Measurements from ENCODE around the gene SNW1. TPM values are rescaled to one million over a fixed set of nuclear protein-coding genes. Genes with fewer than 3 reads are reported as not detected.
A peak's percentile ranks its signal among the peaks of the same experiment; 100 is the strongest.

SNW1 gene
- total RNA-seq, 3 donors from 2014 or later (not counting 1 experiment from before 2014, with no cell fraction given): 89.7 to 106 (median 103) TPM

DNA sequence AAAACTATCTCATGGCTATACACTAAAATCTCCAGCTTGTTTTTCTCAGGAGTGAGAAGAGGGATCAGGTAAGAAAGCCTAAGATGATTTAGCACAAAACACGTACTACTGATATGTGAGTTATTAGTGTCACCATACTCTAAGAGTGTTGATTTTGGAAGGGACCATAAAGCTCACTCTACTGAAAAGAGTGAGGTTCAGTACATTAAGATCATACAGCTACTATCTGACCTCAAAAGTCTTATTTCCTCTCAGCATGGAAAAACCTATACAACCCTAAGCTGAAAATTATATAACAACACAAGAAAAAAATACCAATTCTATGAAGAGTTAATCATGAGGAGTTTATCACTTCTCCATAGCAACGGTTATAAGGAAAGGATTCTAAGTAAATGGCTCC lies 19.5 kb downstream of the SNW1 start:
- no peaks in the 10 kb centered on the region for H3K27me3 Mint-ChIP-seq (ENCODE audit: low read depth in 2 of 2)
- no peak overlapping the region for H3K4me3 Mint-ChIP-seq
- no peak overlapping the region for H3K4me3 ChIP-seq (ENCODE audit: low read length)
- peak overlapping the region; percentile 46 to 57 for H3K27ac Mint-ChIP-seq
- no peak overlapping the region for H3K27ac ChIP-seq (ENCODE audit: low read length)
- H3K9me3 ChIP-seq (ENCODE audit: control insufficient read depth, insufficient read depth, low read length): no peaks in the 10 kb centered on the region
- intact Hi-C loops (cut with micrococcal nuclease): no loop called here
- DNase-seq: no peak
- no peaks in the 10 kb centered on the region for H3K9me3 Mint-ChIP-seq
- peaks cover 8% of the 10 kb centered on the region for H3K36me3 Mint-ChIP-seq
- peaks cover 27 to 29% of the 10 kb centered on the region in 2 donors for H3K4me1 Mint-ChIP-seq
- ATAC-seq: no peak
- H3K27me3 ChIP-seq (ENCODE audit: control insufficient read depth, insufficient read depth, low read length): no peaks in the 10 kb centered on the region
- H3K36me3 ChIP-seq (ENCODE audit: control insufficient read depth, insufficient read depth, low read length): peaks cover 57% of the 10 kb centered on the region
- TF ChIP-seq, protein P1, sequence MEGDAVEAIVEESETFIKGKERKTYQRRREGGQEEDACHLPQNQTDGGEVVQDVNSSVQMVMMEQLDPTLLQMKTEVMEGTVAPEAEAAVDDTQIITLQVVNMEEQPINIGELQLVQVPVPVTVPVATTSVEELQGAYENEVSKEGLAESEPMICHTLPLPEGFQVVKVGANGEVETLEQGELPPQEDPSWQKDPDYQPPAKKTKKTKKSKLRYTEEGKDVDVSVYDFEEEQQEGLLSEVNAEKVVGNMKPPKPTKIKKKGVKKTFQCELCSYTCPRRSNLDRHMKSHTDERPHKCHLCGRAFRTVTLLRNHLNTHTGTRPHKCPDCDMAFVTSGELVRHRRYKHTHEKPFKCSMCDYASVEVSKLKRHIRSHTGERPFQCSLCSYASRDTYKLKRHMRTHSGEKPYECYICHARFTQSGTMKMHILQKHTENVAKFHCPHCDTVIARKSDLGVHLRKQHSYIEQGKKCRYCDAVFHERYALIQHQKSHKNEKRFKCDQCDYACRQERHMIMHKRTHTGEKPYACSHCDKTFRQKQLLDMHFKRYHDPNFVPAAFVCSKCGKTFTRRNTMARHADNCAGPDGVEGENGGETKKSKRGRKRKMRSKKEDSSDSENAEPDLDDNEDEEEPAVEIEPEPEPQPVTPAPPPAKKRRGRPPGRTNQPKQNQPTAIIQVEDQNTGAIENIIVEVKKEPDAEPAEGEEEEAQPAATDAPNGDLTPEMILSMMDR (IDR thresholded peaks at IDR 0.05): no peak
- WGBS (ENCODE audit: insufficient coverage): 100% methylated on average over 1 of the region's 2 CpGs
- no peaks in the 10 kb centered on the region for H3K4me1 ChIP-seq (ENCODE audit: control insufficient read depth, insufficient read depth, low read length)

DNA sequence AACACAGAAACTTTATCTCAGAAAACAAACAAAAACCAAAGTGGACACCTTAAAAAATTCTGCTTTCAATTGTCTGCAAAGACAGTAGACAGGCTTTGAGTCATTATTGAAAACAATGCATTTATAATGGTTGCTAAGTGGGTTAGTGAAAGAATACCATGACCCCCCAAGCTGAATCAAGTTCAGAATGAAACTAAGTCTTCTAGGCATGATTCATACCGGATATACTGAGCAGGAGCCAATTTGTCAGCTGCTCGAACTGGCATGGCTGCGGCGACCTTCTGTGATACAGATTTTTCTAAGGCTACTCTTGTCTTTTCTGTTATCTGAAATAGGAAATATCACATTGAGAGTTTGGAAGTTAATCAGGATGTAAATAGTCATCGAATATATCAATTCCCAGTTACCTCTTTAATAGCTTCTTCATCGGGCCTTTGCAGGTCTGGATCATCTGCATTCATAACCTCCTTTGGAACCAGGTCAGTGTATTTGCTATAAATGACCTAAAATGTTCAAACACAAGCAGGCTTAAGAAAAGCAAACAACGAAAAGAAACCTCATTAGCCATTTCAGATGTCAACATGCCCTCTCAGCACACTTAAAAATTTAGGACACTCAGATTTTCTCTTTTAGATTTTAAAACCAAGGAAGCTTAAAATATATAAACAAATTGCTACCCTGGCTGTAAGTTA lies 22.3 kb downstream of the SNW1 start:
- WGBS (ENCODE audit: insufficient coverage): 87% methylated on average over 7 of the region's 7 CpGs
- peak in 1 of 3 donors; percentile 65 for ATAC-seq
- no peak overlapping the region for H3K4me3 ChIP-seq (ENCODE audit: low read length)
- no peak overlapping the region for H3K27ac ChIP-seq (ENCODE audit: low read length)
- peak in 1 of 2 donors; percentile 38 for DNase-seq
- Mint-ChIP-seq H3K27me3 (ENCODE audit: low read depth in 2 of 2) (no peaks in the 10 kb centered on the region), H3K36me3 (peaks cover 14% of the 10 kb centered on the region), H3K9me3 (no peaks in the 10 kb centered on the region), H3K4me3 (no peak overlapping the region), H3K4me1 (peaks cover 22 to 24% of the 10 kb centered on the region in 2 donors), H3K27ac (no peak overlapping the region)
- H3K4me1 ChIP-seq (ENCODE audit: control insufficient read depth, insufficient read depth, low read length): no peaks in the 10 kb centered on the region
- peaks cover 64% of the 10 kb centered on the region for H3K36me3 ChIP-seq (ENCODE audit: control insufficient read depth, insufficient read depth, low read length)
- intact Hi-C loops (cut with micrococcal nuclease): no loop called here
- H3K27me3 ChIP-seq (ENCODE audit: control insufficient read depth, insufficient read depth, low read length): no peaks in the 10 kb centered on the region
- H3K9me3 ChIP-seq (ENCODE audit: control insufficient read depth, insufficient read depth, low read length): no peaks in the 10 kb centered on the region
- TF ChIP-seq, protein P1 (IDR thresholded peaks at IDR 0.05): no peak

DNA sequence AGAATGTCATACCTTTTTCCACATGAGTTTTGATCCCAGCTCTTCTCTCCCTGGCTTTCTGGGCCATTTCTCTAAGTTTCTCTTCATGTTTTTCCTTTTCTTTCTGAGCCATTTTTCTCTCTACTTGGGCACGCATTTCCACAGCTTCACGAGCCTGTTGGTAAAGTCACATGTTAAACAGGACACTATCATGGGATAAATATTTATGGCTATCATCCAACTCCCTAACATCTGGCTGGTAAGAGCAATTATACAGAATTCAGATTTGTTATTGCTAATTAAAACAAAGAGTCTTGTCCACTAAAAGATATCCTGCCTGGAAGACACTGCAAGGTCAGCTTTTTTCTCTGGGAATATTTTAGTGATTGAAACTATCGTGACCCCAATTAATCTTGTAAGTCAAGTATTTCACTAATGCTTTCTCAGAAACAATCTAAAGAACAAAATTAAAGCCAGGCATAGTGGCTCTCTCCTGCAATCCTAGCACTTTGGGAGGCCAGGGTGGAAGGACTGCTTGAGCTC lies 29.9 kb downstream of the SNW1 start:
- Histone ChIP-seq H3K4me3 (ENCODE audit: low read length) (no peak overlapping the region), H3K27me3 (ENCODE audit: control insufficient read depth, insufficient read depth, low read length) (no peaks in the 10 kb centered on the region), H3K4me1 (ENCODE audit: control insufficient read depth, insufficient read depth, low read length) (no peaks in the 10 kb centered on the region), H3K36me3 (ENCODE audit: control insufficient read depth, insufficient read depth, low read length) (peaks cover 95% of the 10 kb centered on the region), H3K27ac (ENCODE audit: low read length) (no peak overlapping the region), H3K9me3 (ENCODE audit: control insufficient read depth, insufficient read depth, low read length) (no peaks in the 10 kb centered on the region)
- ATAC-seq (no peak), DNase-seq (no peak)
- no peaks in the 10 kb centered on the region for H3K27me3 Mint-ChIP-seq (ENCODE audit: low read depth in 2 of 2)
- no peaks in the 10 kb centered on the region for H3K9me3 Mint-ChIP-seq
- no peak overlapping the region for H3K4me3 Mint-ChIP-seq
- TF ChIP-seq, protein P1 (IDR thresholded peaks at IDR 0.05): no peak
- peak overlapping the region; percentile 6 to 41 for H3K27ac Mint-ChIP-seq
- H3K36me3 Mint-ChIP-seq: peaks cover 35% of the 10 kb centered on the region
- peaks cover 0 to 5% of the 10 kb centered on the region in 2 donors for H3K4me1 Mint-ChIP-seq
- WGBS (ENCODE audit: insufficient coverage): 100% methylated on average over 1 of the region's 3 CpGs
- intact Hi-C loops (cut with micrococcal nuclease): no loop called here
